Urothelium cell line (cell line): ENCODE measurements around the gene SNAPIN.
"Not testable (repeated sequence)": the region's sequence is repeated elsewhere in the genome, so short reads cannot be mapped to it uniquely, and the experiment has no call there.

ENCODE experiments used
- DNase-seq: peaks from one replicate; pipeline ENCODE4 v3.0.0; 2011; ENCODE audit warnings: low spot score, mixed read lengths
- FAIRE-seq: peaks from 2 replicates; lab custom pipeline; 2011; peaks lifted over from hg19 to GRCh38; lab: Jason Lieb, UNC

The SNAPIN gene

DNA sequence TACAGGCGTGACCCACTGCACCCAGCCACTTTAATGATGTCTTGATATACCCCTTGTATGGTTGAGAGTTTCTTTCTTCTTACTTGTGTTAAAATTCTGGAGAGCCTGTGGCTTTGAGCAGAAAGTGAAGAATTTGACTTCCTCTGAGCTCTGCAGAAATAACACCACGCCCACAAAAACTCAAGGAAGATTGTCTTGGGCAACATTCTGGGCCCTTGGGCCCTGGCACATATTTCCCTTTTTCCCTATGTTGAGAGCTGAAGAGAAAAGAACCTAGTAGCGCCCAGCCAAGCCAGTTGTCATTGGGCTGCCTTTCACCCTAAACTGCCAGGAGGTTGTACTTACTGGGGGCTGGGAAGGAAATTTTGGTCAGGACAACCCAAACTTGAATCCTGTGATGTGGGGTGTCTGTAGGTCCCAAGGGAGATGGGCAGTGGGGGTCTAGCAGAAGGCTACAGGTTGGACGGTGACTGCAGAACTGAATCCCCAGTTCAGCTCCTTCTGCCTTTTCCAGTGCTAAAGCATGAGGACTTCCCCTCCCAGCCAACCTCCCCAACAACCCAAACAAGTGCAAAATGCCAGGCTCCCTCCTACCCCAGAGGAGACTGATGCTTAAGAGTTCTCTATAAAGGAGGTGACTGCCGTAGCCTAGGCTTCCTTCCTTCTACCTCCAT lies 11.7 kb upstream of the SNAPIN start:
- FAIRE-seq: no peak
- no peak for DNase-seq

- DNase-seq: no peak
- FAIRE-seq: no peak
Observed at GRCh38 chr1:153647346-153647714, 11.2 kb upstream of the SNAPIN start.

GRCh38 chr1:153648000-153648643 lies 10.4 kb upstream of the SNAPIN start:
- DNase-seq: no peak
- FAIRE-seq: no peak

GRCh38 chr1:153649137-153649862 lies 9.2 kb upstream of the SNAPIN start:
- FAIRE-seq (no peak), DNase-seq (no peak)

- FAIRE-seq (no peak), DNase-seq (no peak)
Observed at GRCh38 chr1:153649863-153650235, 8.7 kb upstream of the SNAPIN start.

- FAIRE-seq (no peak), DNase-seq (no peak)
Observed at GRCh38 chr1:153651771-153652170, 6.7 kb upstream of the SNAPIN start.

DNA sequence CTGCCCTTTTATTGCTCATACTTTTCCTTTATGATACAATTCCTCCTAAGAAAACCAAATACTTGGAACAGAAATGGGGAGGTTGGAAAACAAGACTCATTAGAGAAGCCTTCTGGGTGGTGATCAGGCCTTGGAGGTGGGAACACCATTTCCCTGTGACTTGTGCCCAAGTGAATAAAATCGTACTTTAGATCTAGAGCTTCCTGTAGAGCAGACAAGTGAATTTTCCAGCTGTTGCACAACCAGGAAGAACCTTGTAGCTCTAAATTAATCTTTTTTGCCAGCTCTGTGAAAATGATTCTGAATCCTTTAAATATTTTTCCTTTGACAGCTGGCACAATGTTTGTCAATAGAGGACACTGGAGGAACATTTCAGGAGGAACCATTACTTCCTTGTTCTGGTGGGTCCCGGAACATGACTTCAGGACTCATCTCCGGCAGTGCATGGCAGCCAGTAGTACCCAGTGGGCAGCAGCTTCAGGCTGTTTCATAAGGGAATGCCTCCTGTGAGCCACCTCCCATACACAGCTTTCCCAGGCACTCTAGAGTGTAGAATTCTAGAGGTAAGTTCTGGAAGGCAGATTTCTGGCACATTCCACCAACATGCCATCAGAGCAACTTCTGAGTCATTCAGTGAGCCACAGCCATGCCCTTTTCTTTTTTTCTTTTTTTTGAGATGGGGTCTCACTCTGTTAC lies 5.5 kb upstream of the SNAPIN start:
- FAIRE-seq (no peak), DNase-seq (no peak)

DNA sequence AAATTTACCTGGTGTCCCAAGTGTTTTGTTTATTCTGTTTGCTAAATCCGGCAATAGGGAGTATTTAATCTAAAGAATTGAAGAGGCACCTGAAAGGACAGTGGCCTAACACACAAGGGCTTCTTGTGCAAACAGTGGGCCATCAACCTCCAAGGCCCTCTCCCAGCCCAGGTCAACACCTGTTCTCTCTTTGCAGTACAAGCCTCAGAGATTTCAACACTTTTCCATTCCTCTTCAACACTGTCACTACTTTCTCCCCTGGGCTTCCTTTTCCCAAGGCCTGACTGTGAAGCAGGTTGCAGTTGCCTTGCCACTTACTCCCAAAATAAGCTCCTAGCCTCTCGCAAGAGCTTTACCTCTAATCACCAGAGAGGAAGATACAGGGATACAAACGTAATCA lies 3.2 kb upstream of the SNAPIN start:
- DNase-seq (no peak), FAIRE-seq (no peak)

- DNase-seq (no peak), FAIRE-seq (no peak)
Observed at GRCh38 chr1:153659175-153659534, 652 bp downstream of the SNAPIN start.

DNA sequence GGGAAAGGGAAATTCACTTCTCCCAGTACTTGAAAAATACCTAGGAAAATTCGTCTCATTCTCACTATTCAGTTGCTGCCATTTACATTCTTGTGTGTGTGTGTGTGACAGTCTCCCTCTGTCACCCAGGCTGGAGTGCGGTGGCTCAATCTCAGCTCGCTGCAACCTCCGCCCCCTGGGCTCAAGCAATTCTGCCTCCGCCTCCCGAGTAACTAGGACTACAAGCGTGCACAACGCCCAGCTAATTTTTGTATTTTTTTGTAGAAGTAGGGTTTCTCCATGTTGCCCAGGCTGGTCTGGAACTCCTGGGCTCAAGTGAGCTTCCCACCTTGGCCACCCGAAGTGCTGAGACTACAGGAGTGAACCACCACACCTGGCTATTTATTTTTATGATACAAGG lies 1.2 kb downstream of the SNAPIN start:
- DNase-seq (no peak), FAIRE-seq (no peak)

DNA sequence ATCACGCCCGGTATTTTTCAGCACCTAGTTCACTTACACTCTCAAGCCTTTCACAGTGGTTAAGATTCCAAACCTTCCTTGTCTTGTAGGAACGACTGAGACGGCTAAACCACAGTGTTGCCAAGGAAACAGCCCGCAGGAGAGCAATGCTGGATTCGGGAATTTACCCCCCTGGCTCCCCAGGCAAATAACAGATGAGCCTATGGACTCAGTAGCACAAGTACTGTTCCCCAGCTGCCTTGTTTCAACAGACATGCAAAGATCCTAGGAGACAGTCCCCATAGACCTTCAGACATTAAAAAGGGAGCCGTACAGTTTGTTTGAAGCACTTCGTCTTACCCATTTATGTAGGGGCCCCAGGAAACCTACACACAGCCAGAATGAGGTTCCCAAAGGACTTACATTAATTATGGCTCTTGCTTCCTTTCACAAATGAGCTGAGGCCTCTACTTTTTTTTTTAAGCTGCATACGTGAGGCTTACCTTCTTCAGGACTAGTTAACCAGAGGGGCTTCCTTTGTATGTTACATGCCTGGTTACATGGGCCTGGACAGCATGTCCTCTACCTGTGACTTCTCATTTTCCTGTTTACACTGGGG lies 2.7 kb downstream of the SNAPIN start:
- no peak for FAIRE-seq
- no peak for DNase-seq

DNA sequence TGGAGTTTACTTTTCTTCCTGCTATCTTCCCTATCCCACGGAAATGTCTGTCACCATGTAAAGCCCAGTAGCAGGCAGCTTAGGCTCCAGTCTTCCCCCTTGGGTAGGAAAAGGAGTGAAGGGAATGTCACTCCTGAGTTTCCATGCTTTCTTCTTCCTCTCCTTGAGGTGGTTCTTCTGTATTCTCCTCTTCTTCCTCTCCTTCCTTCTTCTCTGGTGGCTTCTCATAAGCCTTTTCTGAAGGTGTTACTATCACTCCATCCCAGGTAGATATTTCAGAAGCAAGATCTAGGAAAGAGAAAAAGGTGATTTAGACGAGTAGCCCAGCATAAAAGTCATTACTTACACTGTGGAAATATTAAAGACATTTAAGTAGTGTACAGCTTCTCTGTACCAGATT lies 3.8 kb downstream of the SNAPIN start:
- FAIRE-seq (no peak), DNase-seq (no peak)

GRCh38 chr1:153663211-153663610 lies 4.7 kb downstream of the SNAPIN start:
- FAIRE-seq (no peak), DNase-seq (no peak)

GRCh38 chr1:153667439-153667838 lies 8.9 kb downstream of the SNAPIN start:
- DNase-seq (no peak), FAIRE-seq (no peak)

- not testable (repeated sequence) for FAIRE-seq, DNase-seq
Observed at GRCh38 chr1:153668672-153669071, 10.2 kb downstream of the SNAPIN start.

DNA sequence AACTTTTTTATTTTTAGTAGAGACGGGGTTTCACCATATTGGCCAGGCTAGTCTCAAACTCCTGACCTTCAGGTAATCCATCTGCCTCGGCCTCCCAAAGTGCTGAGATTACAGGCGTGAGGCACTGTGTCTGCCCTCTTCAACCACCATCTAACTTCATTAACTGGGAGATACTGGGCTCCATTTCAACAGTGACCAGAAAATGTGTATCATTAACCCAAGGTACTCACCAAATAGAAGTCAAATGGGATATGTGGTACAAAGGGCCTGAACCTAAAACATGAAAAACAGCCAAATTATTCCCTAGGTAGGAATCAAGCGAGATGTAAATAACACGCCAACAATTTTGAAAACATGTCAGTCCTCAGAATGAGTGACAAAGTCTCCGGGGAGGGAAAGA lies 11.1 kb downstream of the SNAPIN start:
- FAIRE-seq (no peak), DNase-seq (no peak)

DNA sequence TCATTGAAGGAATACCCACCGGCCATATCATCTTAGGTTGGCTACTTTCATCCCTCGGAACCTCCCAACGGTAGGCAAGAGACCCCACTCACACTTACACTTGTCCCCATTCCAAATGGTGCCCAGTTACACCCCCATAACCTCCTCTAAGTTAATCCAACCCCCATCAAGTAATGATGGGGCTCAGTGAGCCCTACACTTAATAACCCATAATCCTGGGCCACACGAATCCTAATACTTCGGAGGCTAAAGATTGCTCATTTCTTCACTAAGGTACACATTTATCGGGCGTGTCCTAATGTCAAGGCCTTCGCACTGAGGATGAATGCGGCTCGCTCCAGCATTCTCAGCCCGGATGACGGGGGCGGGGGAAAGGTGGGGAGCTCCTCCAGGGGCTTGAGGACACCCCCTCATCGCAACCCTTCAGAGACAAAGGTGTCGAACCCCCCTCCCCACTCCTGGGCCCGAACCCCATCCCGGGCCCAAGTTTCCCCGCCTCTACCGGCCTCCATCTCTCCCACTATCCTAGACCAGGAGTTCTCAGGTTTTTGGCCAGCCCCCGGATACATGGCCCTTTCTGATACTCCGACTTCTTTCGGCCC lies 11.9 kb downstream of the SNAPIN start:
- no peak for DNase-seq
- no peak for FAIRE-seq

DNA sequence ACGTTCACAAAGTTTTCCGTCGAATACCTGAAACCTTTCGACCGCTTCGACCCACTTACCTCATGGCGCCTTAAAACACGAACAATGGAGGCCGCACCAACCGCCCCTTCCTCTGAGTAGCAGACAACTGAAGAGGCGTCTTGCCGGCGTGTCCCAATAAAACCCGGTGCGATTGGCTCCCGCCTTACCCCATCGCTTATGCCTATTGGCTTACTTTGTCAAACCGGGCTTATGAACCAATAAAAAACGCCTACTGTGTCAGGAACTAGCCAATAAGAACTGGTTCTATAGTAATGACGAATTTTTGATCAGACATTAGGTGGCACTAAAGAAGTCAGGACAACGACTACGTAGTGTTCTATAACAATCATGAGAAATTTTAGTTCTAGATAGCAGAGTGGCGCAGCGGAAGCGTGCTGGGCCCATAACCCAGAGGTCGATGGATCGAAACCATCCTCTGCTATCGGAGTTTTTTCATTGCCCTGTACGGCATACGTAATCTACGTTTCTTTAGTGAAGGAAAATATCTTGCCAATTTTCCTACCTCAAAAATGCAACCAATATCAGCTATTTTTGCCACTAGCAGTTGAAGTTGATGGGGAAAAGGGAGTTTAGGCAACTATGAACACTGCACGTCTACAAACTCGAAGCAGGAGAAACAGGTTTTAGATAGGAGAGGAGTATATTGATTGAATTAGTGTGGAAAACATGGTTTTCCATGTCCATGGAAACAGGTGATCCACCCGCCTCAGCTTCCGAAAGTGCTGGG lies 12.5 kb downstream of the SNAPIN start, which contains the start of gene ILF2:
Gene ILF2 (minus strand): TSS at position 135 of the 769 bp plus-strand sequence. CDS start 71 bp downstream, at position 64.
- DNase-seq: peak; percentile 97
- FAIRE-seq: no peak

- DNase-seq, FAIRE-seq: not testable (repeated sequence)
Observed at GRCh38 chr1:153671628-153672353, 13.3 kb downstream of the SNAPIN start.
